HG02623 (cell line): Measurements from ENCODE around the gene POR.

Experiments used
- ATAC-seq: cut with Tn5 transposase; IDR thresholded peaks from one replicate; pipeline ENCODE4 v1.9.1; 2021; ENCODE audit warnings: moderate library complexity; ENCODE audit not compliant: unreplicated experiment

Gene POR

DNA sequence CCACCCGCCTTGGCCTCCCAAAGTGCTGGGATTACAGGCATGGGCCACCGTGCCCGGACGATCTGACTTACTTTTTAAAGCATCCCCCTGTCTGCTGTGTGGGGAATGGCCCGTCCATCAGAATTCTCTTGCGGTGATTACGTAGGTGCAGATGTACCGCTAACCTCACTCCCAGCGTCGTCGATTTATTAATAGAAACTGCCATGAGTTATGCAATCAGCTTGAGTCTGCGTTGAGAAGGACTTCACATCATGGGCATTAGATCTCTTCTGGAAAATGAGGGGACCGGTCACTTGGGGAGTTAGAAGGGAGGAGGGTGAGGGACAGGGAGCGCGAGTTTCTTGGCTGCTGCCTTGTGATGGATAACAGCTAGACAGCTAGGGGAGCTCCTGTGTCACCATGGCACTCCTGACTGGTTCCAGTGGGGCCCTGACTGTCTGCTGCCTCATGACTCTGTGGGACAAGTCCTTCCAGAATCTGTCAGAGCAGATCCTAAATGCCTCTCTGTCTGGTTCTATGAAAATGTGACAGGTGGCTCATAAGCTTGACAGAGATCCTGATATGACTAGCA lies 35.2 kb downstream of the POR start:
- no peak for ATAC-seq

DNA sequence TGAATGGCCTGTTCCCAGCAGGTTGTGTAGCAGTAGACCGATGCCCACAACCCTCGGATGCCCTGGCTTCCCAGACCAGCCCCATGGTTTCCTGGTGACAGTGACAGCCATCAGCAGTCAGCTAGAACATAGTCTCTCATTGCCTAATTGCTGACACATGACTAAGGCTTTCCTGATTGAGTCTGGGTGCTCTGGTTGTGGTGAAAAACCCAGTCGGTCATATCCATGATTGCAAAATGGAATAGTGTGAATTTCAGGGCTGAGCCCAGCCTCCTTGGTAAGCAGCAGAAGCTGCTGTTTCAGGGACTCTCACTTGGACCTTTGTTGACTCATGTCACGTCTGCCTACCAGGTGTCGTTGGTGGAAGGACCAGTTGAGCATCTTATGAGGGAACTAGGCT lies 36.6 kb downstream of the POR start:
- no peak for ATAC-seq

DNA sequence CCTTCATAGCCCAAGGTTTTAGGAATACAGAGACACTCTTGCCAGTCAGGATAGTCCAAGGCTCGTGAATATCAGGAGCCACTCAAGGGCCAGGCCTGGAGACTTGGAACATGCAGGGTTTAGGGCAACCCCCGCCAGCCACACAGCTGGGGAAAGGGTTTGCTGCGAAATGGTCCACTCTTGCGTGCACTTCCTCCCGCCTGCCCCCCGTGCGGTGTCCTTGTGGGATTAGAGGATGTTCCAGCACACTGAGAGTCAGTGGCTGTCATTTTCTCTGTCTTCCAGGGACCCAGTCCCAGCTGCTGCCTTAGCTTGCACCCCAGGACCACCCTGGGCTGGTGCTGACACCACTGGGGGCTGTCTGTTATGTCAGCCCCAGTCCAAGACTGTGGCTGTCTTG lies 38.5 kb downstream of the POR start:
- ATAC-seq, result no peak

DNA sequence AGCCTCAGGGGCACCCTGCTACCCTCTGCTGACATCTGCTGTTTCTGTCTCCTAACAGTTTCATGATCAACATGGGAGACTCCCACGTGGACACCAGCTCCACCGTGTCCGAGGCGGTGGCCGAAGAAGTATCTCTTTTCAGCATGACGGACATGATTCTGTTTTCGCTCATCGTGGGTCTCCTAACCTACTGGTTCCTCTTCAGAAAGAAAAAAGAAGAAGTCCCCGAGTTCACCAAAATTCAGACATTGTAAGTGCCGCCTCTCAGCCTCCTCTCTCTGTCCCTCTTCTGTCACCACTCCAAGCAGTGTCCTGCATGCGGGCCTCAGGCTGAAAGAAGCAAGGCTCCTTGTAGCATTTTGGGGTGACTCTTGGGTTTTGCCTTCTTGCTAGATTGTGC lies 39.0 kb downstream of the POR start:
- ATAC-seq, result no peak

DNA sequence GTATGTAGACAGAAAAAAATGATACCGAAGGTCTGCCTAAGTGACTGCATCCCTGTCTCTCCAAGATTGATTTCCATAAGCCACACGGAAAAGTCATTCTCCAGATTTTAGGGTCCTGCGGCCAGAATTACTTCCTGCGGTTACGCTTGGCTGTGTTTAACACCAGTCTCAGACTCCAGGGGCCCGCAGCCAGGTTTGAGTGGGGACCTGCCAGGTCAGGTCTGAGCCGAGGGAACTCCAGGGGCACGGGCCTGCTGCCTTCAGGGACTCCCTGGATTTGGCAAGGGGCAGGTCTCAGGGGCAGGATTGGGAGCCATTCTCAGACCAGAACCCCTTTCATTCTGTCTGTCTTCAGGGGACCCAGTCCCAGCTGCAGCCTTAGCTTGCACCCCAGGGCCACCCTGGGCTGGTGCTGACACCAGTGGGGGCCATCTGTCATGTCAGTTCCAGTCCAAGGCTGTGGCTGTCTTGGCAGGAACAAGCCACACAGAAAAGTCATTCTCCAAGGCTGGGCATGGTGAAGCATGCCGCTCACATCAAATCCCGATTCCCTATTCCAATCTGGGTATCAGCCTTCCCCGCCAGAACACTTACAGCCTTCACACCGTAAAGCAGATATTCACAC lies 40.5 kb downstream of the POR start:
- ATAC-seq, result no peak

DNA sequence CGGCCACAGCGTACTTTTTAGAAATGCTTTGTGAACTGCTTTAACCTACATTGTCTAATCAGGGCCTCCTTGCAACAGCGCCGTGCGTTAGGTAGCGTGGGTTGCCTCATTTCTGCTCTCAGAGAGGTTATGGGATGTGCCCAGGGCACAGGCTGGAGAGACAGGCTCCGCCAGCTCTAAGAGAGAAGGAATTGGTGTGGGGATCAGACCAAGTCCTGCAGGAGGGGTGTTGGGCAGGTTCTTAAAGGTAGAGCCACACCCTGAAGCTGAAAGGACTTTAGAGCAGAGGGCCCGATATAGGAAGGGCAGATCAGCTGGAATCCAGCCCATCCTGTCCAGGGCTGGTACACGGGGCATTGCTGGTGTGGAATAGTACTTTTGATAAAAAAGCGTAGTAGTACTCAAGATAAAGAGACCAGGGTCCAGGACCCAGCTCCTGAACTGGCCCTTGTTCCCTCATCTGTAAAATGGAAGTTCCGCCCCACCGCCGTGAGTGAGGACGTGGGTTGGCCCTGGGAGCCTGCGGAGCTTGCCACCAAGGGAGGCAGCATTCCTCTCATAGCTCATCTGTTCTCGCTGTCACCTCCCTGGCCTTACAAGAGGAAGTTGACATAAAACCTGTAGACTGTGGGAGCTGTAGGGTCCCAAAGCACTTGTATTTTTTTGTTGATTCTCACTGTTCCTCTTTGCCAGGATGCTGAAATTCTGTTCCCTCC lies 42.2 kb downstream of the POR start:
- ATAC-seq, result no peak

DNA sequence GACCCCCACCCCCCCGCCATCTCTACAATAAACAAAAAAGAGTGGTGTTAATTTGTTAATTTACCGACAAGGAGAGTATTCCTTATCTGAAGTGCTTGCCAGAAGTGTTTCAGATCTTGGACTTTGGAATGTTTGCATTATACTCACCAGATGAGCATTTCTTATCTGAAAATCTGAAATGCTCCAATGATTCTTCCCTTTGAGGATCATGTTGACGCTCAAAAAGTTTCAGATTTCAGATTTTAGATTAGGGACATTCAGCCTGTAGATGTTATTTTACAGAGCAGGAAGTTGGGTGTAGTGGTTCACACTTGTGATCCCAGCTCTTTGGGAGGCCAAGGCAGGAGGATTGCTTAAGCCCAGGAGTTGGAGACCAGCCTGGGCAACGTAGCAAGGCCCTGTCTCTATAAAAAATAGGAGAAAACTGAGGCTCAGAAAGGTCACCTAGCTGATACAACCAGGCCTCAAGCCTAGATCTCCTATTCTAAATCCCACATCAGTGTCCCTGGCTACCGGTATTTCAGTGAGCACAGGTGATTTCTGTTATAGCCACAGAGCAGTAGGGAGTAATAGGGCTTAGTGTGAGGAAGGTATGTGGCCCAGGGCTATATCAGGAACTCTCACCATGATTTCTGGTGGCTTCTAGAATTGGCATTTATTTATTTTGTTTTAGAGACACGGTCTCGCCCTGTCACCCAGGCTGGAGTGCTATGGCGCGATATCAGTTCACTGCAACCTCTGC lies 44.0 kb downstream of the POR start:
- no peak for ATAC-seq

DNA sequence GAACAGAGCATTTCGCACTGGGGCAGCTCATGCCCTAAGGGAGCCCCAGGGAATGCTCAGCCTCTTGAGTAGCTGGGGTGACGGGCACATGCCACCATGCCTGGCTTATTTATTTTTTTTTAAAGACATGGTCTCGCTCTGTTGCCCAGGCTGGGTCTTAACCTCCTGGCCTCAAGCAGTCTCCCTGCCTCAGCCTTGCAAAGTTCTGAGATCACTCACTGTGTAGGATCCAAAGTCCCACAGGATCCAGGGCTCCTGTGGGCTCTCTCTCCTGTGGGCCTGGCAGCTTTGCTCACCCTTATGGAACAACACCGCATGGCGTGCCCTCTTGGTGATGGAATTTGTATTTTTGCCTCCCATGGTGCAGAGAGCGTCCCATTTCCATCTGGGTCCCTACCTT lies 45.4 kb downstream of the POR start:
- ATAC-seq, result no peak

DNA sequence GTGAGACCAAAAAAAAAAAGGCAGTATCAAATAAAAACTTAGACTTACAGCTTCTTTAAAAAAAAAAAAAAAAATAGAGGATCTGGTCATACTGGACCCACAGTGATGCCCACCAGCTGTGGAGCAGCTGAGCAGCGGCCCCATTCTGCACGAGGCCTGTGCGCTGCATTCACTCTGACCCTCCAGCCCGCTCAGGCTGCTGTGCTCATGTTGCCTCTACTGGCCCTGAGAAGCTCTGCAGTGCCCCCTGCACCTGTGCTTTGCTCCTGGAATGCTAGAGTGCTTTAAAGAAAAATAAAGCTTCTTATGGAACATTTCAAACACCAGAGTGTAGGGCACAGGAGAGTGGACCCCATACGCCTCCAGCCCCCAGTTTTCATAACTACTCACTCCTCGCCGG lies 46.3 kb downstream of the POR start:
- ATAC-seq, result no peak

DNA sequence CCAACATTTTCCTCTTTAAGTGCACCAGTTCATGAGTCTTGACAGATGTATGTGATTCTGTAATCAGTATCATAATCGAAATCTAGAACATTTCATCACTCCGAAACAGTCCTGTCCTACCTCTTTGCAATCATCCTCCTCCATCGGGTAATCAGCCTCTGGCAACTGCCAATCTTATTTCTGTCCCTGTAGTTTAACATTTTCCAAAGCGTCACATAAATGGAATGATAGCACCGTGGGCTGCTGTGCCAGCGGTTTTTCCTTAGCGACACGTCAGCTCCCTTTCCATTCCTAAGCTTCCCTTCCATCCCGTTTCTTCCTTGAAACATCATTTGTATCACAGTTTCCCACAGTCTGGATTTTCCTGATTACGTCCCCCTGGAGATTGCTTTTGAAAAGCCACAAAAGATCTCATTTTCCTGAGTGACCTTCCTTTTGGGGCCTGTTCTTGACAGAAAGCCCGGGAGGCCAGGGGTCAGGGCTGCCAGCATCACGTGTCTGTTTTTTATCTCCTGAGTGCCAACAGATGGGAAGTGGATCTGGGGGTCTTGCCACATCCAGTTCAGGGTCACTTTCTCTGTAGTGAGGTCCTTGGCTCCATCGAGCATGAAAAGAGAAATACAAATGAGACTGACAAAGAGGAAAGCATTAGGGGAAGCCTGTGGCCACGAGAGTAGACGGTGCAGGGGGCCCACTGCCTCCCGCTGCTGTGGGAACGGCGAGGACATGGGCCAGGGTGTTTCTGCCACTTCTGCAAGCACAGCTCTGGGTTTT lies 47.8 kb downstream of the POR start:
- no peak for ATAC-seq

DNA sequence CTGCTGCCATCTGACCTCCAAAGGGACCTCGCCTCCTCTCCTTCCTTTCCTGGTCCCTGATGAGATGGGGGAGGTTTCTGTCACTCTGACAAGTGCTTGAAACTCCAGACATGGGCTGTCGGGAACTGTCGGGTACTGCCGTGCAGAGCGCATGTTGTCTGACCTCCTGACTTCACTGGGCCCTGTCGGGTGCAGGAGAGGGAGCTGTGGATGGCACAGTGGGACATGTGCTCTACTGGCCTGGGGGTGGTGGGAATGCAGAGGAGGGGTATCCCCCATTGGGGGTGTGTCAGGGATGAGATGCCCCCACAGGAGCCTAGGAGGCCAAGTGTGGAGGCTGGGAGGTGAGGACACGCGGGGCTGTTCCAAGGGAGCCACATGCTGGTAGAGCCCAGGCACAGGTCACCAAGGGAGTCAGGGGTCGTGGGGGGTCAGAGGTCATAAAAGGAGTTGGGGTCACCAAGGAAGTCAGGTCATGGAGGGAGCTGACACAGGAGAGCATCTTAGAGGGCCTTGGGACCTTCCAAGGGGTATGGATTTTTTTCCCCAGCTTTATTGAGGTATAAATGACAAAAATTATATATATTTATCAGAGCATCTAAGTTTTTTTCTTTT lies 48.5 kb downstream of the POR start:
- ATAC-seq, result no peak

DNA sequence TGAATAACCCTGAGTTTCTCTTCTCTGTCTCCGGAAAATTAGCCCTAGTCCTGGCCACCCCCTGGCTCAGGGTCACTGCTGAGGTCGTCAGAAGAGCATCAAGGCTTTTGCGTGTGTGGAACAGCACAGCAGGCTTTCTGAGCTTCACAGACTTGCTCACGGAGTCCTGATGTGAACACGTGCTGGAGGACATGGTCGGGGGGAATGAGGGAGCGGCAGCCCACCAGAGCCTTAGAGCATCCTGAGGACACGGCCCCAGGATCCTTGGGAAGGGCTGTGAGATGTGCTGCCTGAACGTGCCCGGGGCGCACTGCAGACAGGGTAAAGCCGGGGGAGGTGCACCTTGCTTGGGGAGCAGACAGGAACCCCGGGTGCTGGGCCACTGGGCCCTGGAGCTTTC lies 50.7 kb downstream of the POR start:
- no peak for ATAC-seq

DNA sequence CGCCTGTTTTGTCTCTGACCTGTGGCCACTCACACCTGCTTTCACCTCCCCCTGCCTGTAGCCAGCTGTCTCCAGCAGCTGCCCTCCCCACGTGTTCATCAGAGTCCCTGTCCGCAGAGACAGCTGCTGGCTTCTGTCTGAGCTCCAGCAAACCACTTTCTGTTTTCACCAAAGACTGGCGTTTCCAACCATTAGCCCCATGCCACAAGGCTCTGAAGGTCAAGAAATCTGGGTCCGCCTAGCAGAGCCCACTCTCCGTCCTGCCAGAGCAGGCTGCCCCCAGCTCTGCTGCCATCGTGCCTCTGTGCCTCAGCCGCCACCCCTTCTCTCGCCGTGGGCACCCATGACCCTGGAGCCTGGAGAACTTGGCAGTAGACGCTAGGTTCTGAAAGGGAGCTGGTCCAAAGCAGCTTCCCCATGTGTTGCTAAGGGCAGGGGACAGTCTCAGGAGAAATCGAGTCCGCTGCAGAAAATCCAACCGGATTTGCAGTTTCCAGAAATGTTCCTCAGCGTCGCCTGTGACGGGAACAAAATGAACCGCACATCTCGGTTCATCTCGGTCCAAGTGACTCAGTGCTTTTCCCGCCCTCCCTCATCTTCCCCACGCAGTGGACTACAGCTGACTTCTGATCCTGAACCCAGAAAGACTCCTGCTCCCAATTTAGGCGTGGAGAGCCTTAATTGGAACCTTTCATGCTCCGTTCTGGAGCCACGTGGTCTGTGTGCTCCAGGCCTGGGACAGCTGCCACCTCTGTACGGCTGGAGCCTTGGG lies 51.4 kb downstream of the POR start:
- ATAC-seq, result no peak

DNA sequence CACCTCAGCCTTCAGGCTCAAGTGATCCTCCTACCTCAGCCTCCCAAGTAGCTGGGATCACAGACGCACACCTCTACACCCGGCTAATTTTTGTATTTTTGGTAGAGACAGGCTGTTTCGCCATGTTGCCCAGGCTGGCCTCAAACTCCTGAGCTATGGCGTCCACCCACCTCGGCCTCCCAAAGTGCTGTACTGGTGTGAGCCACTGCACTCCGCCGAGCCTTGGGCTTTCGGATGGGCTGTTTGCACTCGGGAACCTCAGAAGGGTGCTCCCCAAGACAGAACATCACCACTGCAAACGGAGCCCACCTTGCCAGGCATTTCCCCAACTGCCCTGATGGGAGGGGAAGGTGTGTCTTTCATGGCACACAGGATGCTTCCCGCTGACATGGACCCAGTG lies 52.1 kb downstream of the POR start:
- ATAC-seq, result no peak

DNA sequence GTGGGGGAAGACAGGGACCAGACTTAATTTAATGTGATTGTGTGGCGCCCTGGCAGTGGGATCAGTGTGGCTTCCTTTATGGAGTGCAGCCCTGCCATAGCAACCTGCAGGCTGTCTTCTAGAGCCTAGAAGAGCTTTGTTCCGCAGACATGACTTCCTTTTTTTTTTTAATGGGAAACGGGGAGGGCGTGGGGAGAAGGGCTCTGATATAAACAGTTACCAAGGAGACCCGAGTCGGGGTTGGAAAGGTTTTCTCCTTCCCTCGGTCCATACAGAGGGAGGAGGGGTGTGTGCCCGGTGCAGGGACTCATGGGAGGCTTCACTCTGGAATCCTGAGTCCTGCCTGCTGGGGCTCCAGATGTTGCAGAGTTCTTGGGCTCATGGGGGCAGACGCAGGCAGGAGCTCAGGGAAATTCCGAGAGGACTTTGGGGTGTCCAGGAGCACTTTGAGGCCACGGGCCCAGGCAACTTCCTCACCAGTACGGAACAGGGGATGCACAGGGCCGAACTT lies 52.6 kb downstream of the POR start:
- no peak for ATAC-seq

DNA sequence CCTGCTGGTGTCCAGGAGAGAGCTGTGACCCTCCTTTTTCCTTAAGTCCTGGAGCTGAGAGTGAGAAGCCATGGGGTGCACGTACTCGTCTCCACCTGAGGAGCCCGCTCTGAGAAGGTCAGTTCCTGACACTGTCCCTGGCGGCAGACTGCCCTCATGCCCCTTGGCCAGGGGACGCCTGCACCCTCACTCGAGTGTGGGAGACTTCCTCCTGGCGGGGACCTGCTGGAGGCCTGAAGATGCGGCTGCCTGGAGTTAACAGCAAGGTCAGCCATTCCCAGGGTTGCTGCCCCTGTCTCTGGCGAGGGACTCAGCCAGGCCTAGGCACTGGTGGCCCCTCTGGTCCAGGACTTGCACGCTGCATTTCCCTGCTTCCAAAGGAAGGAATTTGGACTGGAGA lies 53.1 kb downstream of the POR start:
- no peak for ATAC-seq

DNA sequence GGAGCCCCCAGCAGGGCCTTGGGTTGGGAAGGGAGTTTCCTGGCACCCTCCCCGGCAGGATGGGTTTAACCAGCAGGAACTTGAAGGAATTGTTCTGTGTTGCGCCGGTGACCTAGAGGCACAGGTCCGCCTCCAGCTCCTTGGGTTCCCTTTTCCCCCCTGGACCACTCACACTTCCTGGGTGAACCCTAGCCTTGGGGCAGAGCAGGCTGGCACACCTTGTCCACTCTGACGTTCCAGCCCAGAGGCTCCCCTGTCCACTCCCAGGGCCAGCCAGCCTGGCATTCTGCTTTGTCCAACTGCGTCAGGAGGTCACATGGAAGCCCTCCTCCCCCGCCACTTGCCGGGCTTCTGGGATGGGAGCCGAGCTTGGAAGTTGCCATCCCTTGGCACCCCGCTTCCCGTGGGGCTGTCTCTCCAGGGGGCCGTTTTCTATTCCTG lies 53.6 kb downstream of the POR start:
- ATAC-seq, result no peak

DNA sequence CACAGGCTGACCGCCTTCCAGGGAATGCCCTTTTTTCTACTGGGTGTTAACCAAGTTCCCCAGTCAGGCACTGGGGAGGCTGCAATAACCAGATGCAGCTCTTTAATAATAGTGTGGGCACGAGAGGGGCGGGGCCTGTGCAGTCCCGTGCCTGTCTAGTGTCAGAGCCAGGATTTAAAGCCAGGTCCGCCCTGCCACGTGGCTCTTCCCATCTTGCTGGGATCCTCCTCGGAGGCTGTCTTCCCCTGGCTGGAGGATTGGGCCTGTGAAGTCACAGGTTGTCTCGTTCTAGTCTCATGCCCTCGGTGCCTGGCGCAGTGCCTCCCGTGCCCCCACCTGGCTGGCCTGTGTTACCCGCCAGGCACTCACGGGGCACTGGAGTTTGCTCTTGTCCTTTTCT lies 54.2 kb downstream of the POR start:
- ATAC-seq, result no peak

DNA sequence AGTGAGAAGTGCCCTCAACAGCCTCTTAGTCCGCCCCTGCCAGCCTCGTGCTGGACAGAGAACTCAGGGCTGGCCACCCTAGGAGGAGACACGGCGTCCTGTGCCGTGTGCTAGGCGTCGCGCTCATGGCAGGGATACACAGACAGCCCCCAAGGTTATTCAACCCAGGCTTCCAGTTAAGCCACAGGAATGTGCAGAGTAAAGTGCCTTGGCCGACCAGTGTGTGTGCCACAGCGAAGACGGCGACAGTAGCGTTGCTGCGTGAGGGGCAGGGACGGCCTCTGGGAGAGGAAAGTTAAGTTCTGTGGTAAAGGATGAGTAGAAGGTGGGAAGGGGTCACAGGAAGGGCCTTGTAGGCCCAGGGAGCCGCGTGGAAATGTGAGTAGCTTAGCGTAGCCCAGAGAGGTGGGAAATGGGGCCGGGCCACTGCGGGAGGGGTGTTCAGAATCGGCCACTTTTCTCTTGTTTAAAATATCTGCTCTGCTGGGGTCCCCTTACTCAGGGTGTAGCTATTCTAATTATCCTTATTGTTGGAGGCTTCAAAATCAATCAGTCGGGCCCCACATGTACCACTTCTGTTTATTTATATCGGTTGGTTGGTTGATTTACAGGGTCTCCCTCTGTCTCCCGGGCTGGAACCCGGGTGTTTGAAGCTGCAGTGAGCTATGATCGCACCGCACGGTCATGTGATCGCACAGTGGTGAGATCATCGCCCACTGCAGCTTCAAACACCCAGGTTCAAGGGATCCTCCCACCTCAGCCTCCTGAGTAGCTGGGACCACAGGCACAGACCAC lies 54.9 kb downstream of the POR start:
- no peak for ATAC-seq
